ENCODE data around the gene TLN1.
A peak's percentile ranks its signal among the peaks of the same experiment; 100 is the strongest.

Gene TLN1

GRCh38 chr9:35708146-35708545, 23.8 kb downstream of the TLN1 start:
- DNase-seq (ENCODE audit: low spot score), result no peak
- no peaks in the 10 kb centered on the region for H3K79me1 ChIP-seq (ENCODE audit: low read depth, low read length)
- no peak overlapping the region for H3K4me3 ChIP-seq (ENCODE audit: low read length in 2 of 2)
- no peak overlapping the region for H3K18ac ChIP-seq (ENCODE audit: low read length)
- H3K27me3 ChIP-seq (ENCODE audit: control insufficient read depth in 3 of 3, insufficient read depth in 3 of 3, low read depth in 1 of 3, low read length in 3 of 3), result no peaks in the 10 kb centered on the region
- no peak overlapping the region for H3K14ac ChIP-seq (ENCODE audit: low read length)
- H3K4ac ChIP-seq (ENCODE audit: low read length), result no peak overlapping the region
- H3K9ac ChIP-seq (ENCODE audit: low read depth, low read length, poor library complexity), result no peak overlapping the region
- no peak overlapping the region for H2AK5ac ChIP-seq (ENCODE audit: low read depth, low read length)
- H4K91ac ChIP-seq (ENCODE audit: low read depth, low read length, poor library complexity), result no peak overlapping the region
- H2BK120ac ChIP-seq (ENCODE audit: low read depth, low read length), result no peak overlapping the region
- no peak overlapping the region for H3K4me2 ChIP-seq (ENCODE audit: insufficient read depth, low read length, poor library complexity, severe bottlenecking)
- H2BK5ac ChIP-seq (ENCODE audit: low read length), result no peak overlapping the region
- WGBS, 2 donors (ENCODE audit: extremely low coverage in 2 of 2, insufficient read length in 2 of 2, insufficient replicate concordance in 1 of 2), result no CpG with 5 or more reads among the region's 4 CpGs
- no peak overlapping the region for H2BK15ac ChIP-seq (ENCODE audit: low read length)
- H3K23ac ChIP-seq (ENCODE audit: low read depth, low read length, poor library complexity), result no peak overlapping the region
- no peak overlapping the region for H4K8ac ChIP-seq (ENCODE audit: low read depth, low read length)
- no peak overlapping the region for H3K27ac ChIP-seq (replicated peaks; ENCODE audit: low read length)
- H3K36me3 ChIP-seq (replicated peaks in 1 of 2; ENCODE audit: control insufficient read depth in 2 of 2, insufficient read depth in 2 of 2, low read length in 2 of 2), result peaks cover 77 to 94% of the 10 kb centered on the region in 2 donors
- H2AFZ ChIP-seq (ENCODE audit: low read length), result no peak overlapping the region
- no peak overlapping the region for H2BK12ac ChIP-seq (ENCODE audit: low read length)
- H3K4me1 ChIP-seq (ENCODE audit: control insufficient read depth in 2 of 2, insufficient read depth in 1 of 2, low read depth in 1 of 2, low read length in 2 of 2), result no peaks in the 10 kb centered on the region
- H3K9me3 ChIP-seq (replicated peaks in 1 of 2; ENCODE audit: control insufficient read depth in 2 of 2, insufficient read depth in 1 of 2, low read depth in 1 of 2, low read length in 2 of 2), result no peaks in the 10 kb centered on the region

GRCh38 chr9:35706951-35707350, 25.0 kb downstream of the TLN1 start:
- Histone ChIP-seq H3K4ac (ENCODE audit: low read length) (no peak overlapping the region), H2BK15ac (ENCODE audit: low read length) (no peak overlapping the region), H3K4me2 (ENCODE audit: insufficient read depth, low read length, poor library complexity, severe bottlenecking) (no peak overlapping the region), H3K36me3 (replicated peaks in 1 of 2; ENCODE audit: control insufficient read depth in 2 of 2, insufficient read depth in 2 of 2, low read length in 2 of 2) (peaks cover 75 to 94% of the 10 kb centered on the region in 2 donors), H3K9ac (ENCODE audit: low read depth, low read length, poor library complexity) (peak overlapping the region; percentile 3), H4K8ac (ENCODE audit: low read depth, low read length) (no peak overlapping the region), H3K18ac (ENCODE audit: low read length) (no peak overlapping the region), H2BK5ac (ENCODE audit: low read length) (no peak overlapping the region), H3K23ac (ENCODE audit: low read depth, low read length, poor library complexity) (no peak overlapping the region), H3K27me3 (ENCODE audit: control insufficient read depth in 3 of 3, insufficient read depth in 3 of 3, low read depth in 1 of 3, low read length in 3 of 3) (no peaks in the 10 kb centered on the region), H3K27ac (replicated peaks; ENCODE audit: low read length) (no peak overlapping the region), H2AFZ (ENCODE audit: low read length) (no peak overlapping the region), H2BK120ac (ENCODE audit: low read depth, low read length) (no peak overlapping the region), H3K4me1 (ENCODE audit: control insufficient read depth in 2 of 2, insufficient read depth in 1 of 2, low read depth in 1 of 2, low read length in 2 of 2) (no peaks in the 10 kb centered on the region), H2BK12ac (ENCODE audit: low read length) (no peak overlapping the region), H4K91ac (ENCODE audit: low read depth, low read length, poor library complexity) (no peak overlapping the region), H3K14ac (ENCODE audit: low read length) (no peak overlapping the region), H2AK5ac (ENCODE audit: low read depth, low read length) (no peak overlapping the region), H3K79me1 (ENCODE audit: low read depth, low read length) (no peaks in the 10 kb centered on the region), H3K9me3 (replicated peaks in 1 of 2; ENCODE audit: control insufficient read depth in 2 of 2, insufficient read depth in 1 of 2, low read depth in 1 of 2, low read length in 2 of 2) (no peaks in the 10 kb centered on the region), H3K4me3 (ENCODE audit: low read length in 2 of 2) (peak overlapping the region in 1 of 2 donors; percentile 35)
- no CpG with 5 or more reads among the region's 10 CpGs for WGBS, 2 donors (ENCODE audit: extremely low coverage in 2 of 2, insufficient read length in 2 of 2, insufficient replicate concordance in 1 of 2)
- no peak for DNase-seq (ENCODE audit: low spot score)

- Histone ChIP-seq H2BK12ac (ENCODE audit: low read length) (no peak overlapping the region), H2BK15ac (ENCODE audit: low read length) (no peak overlapping the region), H2AK5ac (ENCODE audit: low read depth, low read length) (no peak overlapping the region), H3K27ac (replicated peaks; ENCODE audit: low read length) (no peak overlapping the region), H3K23ac (ENCODE audit: low read depth, low read length, poor library complexity) (no peak overlapping the region), H3K36me3 (replicated peaks in 1 of 2; ENCODE audit: control insufficient read depth in 2 of 2, insufficient read depth in 2 of 2, low read length in 2 of 2) (peaks cover 74 to 94% of the 10 kb centered on the region in 2 donors), H3K4me3 (ENCODE audit: low read length in 2 of 2) (no peak overlapping the region), H3K9me3 (replicated peaks in 1 of 2; ENCODE audit: control insufficient read depth in 2 of 2, insufficient read depth in 1 of 2, low read depth in 1 of 2, low read length in 2 of 2) (no peaks in the 10 kb centered on the region), H4K8ac (ENCODE audit: low read depth, low read length) (no peak overlapping the region), H3K79me1 (ENCODE audit: low read depth, low read length) (no peaks in the 10 kb centered on the region), H3K18ac (ENCODE audit: low read length) (no peak overlapping the region), H3K4me1 (ENCODE audit: control insufficient read depth in 2 of 2, insufficient read depth in 1 of 2, low read depth in 1 of 2, low read length in 2 of 2) (no peaks in the 10 kb centered on the region), H3K4me2 (ENCODE audit: insufficient read depth, low read length, poor library complexity, severe bottlenecking) (no peak overlapping the region), H2BK5ac (ENCODE audit: low read length) (no peak overlapping the region), H3K27me3 (ENCODE audit: control insufficient read depth in 3 of 3, insufficient read depth in 3 of 3, low read depth in 1 of 3, low read length in 3 of 3) (no peaks in the 10 kb centered on the region), H4K91ac (ENCODE audit: low read depth, low read length, poor library complexity) (no peak overlapping the region), H3K4ac (ENCODE audit: low read length) (no peak overlapping the region), H2AFZ (ENCODE audit: low read length) (no peak overlapping the region), H3K14ac (ENCODE audit: low read length) (no peak overlapping the region), H3K9ac (ENCODE audit: low read depth, low read length, poor library complexity) (no peak overlapping the region), H2BK120ac (ENCODE audit: low read depth, low read length) (no peak overlapping the region)
- DNase-seq (ENCODE audit: low spot score), result no peak
- WGBS, 2 donors (ENCODE audit: extremely low coverage in 2 of 2, insufficient read length in 2 of 2, insufficient replicate concordance in 1 of 2), result no CpG with 5 or more reads among the region's 7 CpGs
Measured at GRCh38 chr9:35705836-35706430, 26.1 kb downstream of the TLN1 start.

- no peak overlapping the region for H2BK120ac ChIP-seq (ENCODE audit: low read depth, low read length)
- no peak overlapping the region for H2AK5ac ChIP-seq (ENCODE audit: low read depth, low read length)
- no peak overlapping the region for H2BK5ac ChIP-seq (ENCODE audit: low read length)
- no peak for DNase-seq (ENCODE audit: low spot score)
- H2AFZ ChIP-seq (ENCODE audit: low read length), result no peak overlapping the region
- no peak overlapping the region for H2BK12ac ChIP-seq (ENCODE audit: low read length)
- H3K9me3 ChIP-seq (replicated peaks in 1 of 2; ENCODE audit: control insufficient read depth in 2 of 2, insufficient read depth in 1 of 2, low read depth in 1 of 2, low read length in 2 of 2), result no peaks in the 10 kb centered on the region
- H3K4me3 ChIP-seq (ENCODE audit: low read length in 2 of 2), result no peak overlapping the region
- no peaks in the 10 kb centered on the region for H3K79me1 ChIP-seq (ENCODE audit: low read depth, low read length)
- no peak overlapping the region for H3K27ac ChIP-seq (replicated peaks; ENCODE audit: low read length)
- H3K4me2 ChIP-seq (ENCODE audit: insufficient read depth, low read length, poor library complexity, severe bottlenecking), result no peak overlapping the region
- H4K8ac ChIP-seq (ENCODE audit: low read depth, low read length), result no peak overlapping the region
- H3K23ac ChIP-seq (ENCODE audit: low read depth, low read length, poor library complexity), result no peak overlapping the region
- H2BK15ac ChIP-seq (ENCODE audit: low read length), result no peak overlapping the region
- H4K91ac ChIP-seq (ENCODE audit: low read depth, low read length, poor library complexity), result no peak overlapping the region
- H3K4ac ChIP-seq (ENCODE audit: low read length), result no peak overlapping the region
- peaks cover 72 to 94% of the 10 kb centered on the region in 2 donors for H3K36me3 ChIP-seq (replicated peaks in 1 of 2; ENCODE audit: control insufficient read depth in 2 of 2, insufficient read depth in 2 of 2, low read length in 2 of 2)
- no peak overlapping the region for H3K14ac ChIP-seq (ENCODE audit: low read length)
- H3K4me1 ChIP-seq (ENCODE audit: control insufficient read depth in 2 of 2, insufficient read depth in 1 of 2, low read depth in 1 of 2, low read length in 2 of 2), result no peaks in the 10 kb centered on the region
- no peak overlapping the region for H3K18ac ChIP-seq (ENCODE audit: low read length)
- no CpG with 5 or more reads among the region's 8 CpGs for WGBS, 2 donors (ENCODE audit: extremely low coverage in 2 of 2, insufficient read length in 2 of 2, insufficient replicate concordance in 1 of 2)
- H3K27me3 ChIP-seq (ENCODE audit: control insufficient read depth in 3 of 3, insufficient read depth in 3 of 3, low read depth in 1 of 3, low read length in 3 of 3), result no peaks in the 10 kb centered on the region
- no peak overlapping the region for H3K9ac ChIP-seq (ENCODE audit: low read depth, low read length, poor library complexity)
Measured at GRCh38 chr9:35705372-35705771, 26.6 kb downstream of the TLN1 start.

Measured in neuronal stem cell (in vitro differentiated cells).